Measurements from ENCODE around the gene ASAH2. TPM values are rescaled to one million over a fixed set of nuclear protein-coding genes. Genes with fewer than 3 reads are reported as not detected.
A peak's percentile ranks its signal among the peaks of the same experiment; 100 is the strongest.

ASAH2 gene
- total RNA-seq, 1 experiment from 2014 or later = 0.59 TPM

- DNase-seq = no peak
- Histone ChIP-seq H3K4me3 (ENCODE audit: insufficient read depth, low read depth, low read length) (no peak overlapping the region), H3K36me3 (replicated peaks; ENCODE audit: control insufficient read depth, insufficient read depth, low read length) (no peaks in the 10 kb centered on the region), H3K27me3 (ENCODE audit: control insufficient read depth, insufficient read depth, low read length) (no peaks in the 10 kb centered on the region)
Measured at GRCh38 chr10:50231515-50232260, 19.6 kb downstream of the ASAH2 start.

- Histone ChIP-seq H3K4me3 (ENCODE audit: insufficient read depth, low read depth, low read length) (no peak overlapping the region), H3K36me3 (replicated peaks; ENCODE audit: control insufficient read depth, insufficient read depth, low read length) (no peaks in the 10 kb centered on the region), H3K27me3 (ENCODE audit: control insufficient read depth, insufficient read depth, low read length) (no peaks in the 10 kb centered on the region)
- no peak for DNase-seq
Measured at GRCh38 chr10:50229460-50229859, 21.9 kb downstream of the ASAH2 start.

GRCh38 chr10:50228672-50229071 lies 22.6 kb downstream of the ASAH2 start:
- DNase-seq = no peak
- H3K4me3 ChIP-seq (ENCODE audit: insufficient read depth, low read depth, low read length) = no peak overlapping the region
- no peaks in the 10 kb centered on the region for H3K27me3 ChIP-seq (ENCODE audit: control insufficient read depth, insufficient read depth, low read length)
- H3K36me3 ChIP-seq (replicated peaks; ENCODE audit: control insufficient read depth, insufficient read depth, low read length) = no peaks in the 10 kb centered on the region

- Histone ChIP-seq H3K27me3 (ENCODE audit: control insufficient read depth, insufficient read depth, low read length) (no peaks in the 10 kb centered on the region), H3K4me3 (ENCODE audit: insufficient read depth, low read depth, low read length) (no peak overlapping the region), H3K36me3 (replicated peaks; ENCODE audit: control insufficient read depth, insufficient read depth, low read length) (no peaks in the 10 kb centered on the region)
- no peak for DNase-seq
Measured at GRCh38 chr10:50226610-50227009, 24.7 kb downstream of the ASAH2 start.

- no peaks in the 10 kb centered on the region for H3K27me3 ChIP-seq (ENCODE audit: control insufficient read depth, insufficient read depth, low read length)
- H3K4me3 ChIP-seq (ENCODE audit: insufficient read depth, low read depth, low read length) = no peak overlapping the region
- H3K36me3 ChIP-seq (replicated peaks; ENCODE audit: control insufficient read depth, insufficient read depth, low read length) = no peaks in the 10 kb centered on the region
- peak; percentile 10 for DNase-seq
Measured at GRCh38 chr10:50224330-50224952, 26.9 kb downstream of the ASAH2 start.

- Histone ChIP-seq H3K4me3 (ENCODE audit: insufficient read depth, low read depth, low read length) (no peak overlapping the region), H3K27me3 (ENCODE audit: control insufficient read depth, insufficient read depth, low read length) (no peaks in the 10 kb centered on the region), H3K36me3 (replicated peaks; ENCODE audit: control insufficient read depth, insufficient read depth, low read length) (no peaks in the 10 kb centered on the region)
- DNase-seq = no peak
Measured at GRCh38 chr10:50222199-50222598, 29.1 kb downstream of the ASAH2 start.

- no peak for DNase-seq
- Histone ChIP-seq H3K4me3 (ENCODE audit: insufficient read depth, low read depth, low read length) (no peak overlapping the region), H3K27me3 (ENCODE audit: control insufficient read depth, insufficient read depth, low read length) (no peaks in the 10 kb centered on the region), H3K36me3 (replicated peaks; ENCODE audit: control insufficient read depth, insufficient read depth, low read length) (no peaks in the 10 kb centered on the region)
Measured at GRCh38 chr10:50221470-50221869, 29.8 kb downstream of the ASAH2 start.

- H3K27me3 ChIP-seq (ENCODE audit: control insufficient read depth, insufficient read depth, low read length) = no peaks in the 10 kb centered on the region
- H3K36me3 ChIP-seq (replicated peaks; ENCODE audit: control insufficient read depth, insufficient read depth, low read length) = no peaks in the 10 kb centered on the region
- H3K4me3 ChIP-seq (ENCODE audit: insufficient read depth, low read depth, low read length) = no peak overlapping the region
- no peak for DNase-seq
Measured at GRCh38 chr10:50219646-50220045, 31.7 kb downstream of the ASAH2 start.

- H3K27me3 ChIP-seq (ENCODE audit: control insufficient read depth, insufficient read depth, low read length) = no peaks in the 10 kb centered on the region
- no peak overlapping the region for H3K4me3 ChIP-seq (ENCODE audit: insufficient read depth, low read depth, low read length)
- no peak for DNase-seq
- H3K36me3 ChIP-seq (replicated peaks; ENCODE audit: control insufficient read depth, insufficient read depth, low read length) = no peaks in the 10 kb centered on the region
Measured at GRCh38 chr10:50219200-50219599, 32.1 kb downstream of the ASAH2 start.

GRCh38 chr10:50216894-50217293 lies 34.4 kb downstream of the ASAH2 start:
- Histone ChIP-seq H3K27me3 (ENCODE audit: control insufficient read depth, insufficient read depth, low read length) (no peaks in the 10 kb centered on the region), H3K36me3 (replicated peaks; ENCODE audit: control insufficient read depth, insufficient read depth, low read length) (no peaks in the 10 kb centered on the region), H3K4me3 (ENCODE audit: insufficient read depth, low read depth, low read length) (no peak overlapping the region)
- DNase-seq = peak; percentile 1

GRCh38 chr10:50216418-50216817 lies 34.9 kb downstream of the ASAH2 start:
- Histone ChIP-seq H3K4me3 (ENCODE audit: insufficient read depth, low read depth, low read length) (no peak overlapping the region), H3K36me3 (replicated peaks; ENCODE audit: control insufficient read depth, insufficient read depth, low read length) (no peaks in the 10 kb centered on the region), H3K27me3 (ENCODE audit: control insufficient read depth, insufficient read depth, low read length) (no peaks in the 10 kb centered on the region)
- DNase-seq = no peak

GRCh38 chr10:50211670-50212069 lies 39.6 kb downstream of the ASAH2 start:
- DNase-seq = no peak
- Histone ChIP-seq H3K27me3 (ENCODE audit: control insufficient read depth, insufficient read depth, low read length) (no peaks in the 10 kb centered on the region), H3K4me3 (ENCODE audit: insufficient read depth, low read depth, low read length) (no peak overlapping the region), H3K36me3 (replicated peaks; ENCODE audit: control insufficient read depth, insufficient read depth, low read length) (no peaks in the 10 kb centered on the region)

- DNase-seq = no peak
- no peaks in the 10 kb centered on the region for H3K27me3 ChIP-seq (ENCODE audit: control insufficient read depth, insufficient read depth, low read length)
- H3K4me3 ChIP-seq (ENCODE audit: insufficient read depth, low read depth, low read length) = no peak overlapping the region
- H3K36me3 ChIP-seq (replicated peaks; ENCODE audit: control insufficient read depth, insufficient read depth, low read length) = no peaks in the 10 kb centered on the region
Measured at GRCh38 chr10:50210876-50211275, 40.4 kb downstream of the ASAH2 start.

All from H7 (cell line).